A673 (cell line): ENCODE data around the gene SPSB4. TPM values are rescaled to one million over a fixed set of nuclear protein-coding genes. Genes with fewer than 3 reads are reported as not detected.

Experiments
- BruUV-seq: library from RNA; stranded (reverse); fragments of 400-500 nt; replicated peaks from 2 replicates; lab custom pipeline; 2021; lab: Mats Ljungman, UMichigan
- CTCF ChIA-PET: fragments of 300-600 bp; sonication (Branson Sonifier 250); formaldehyde crosslinking; loops from one replicate; lab custom pipeline; 2022; ENCODE audit warnings: antibody characterized with exemption; lab: Charles Lee
- POLR2A ChIA-PET: fragments of 300-600 bp; sonication (Branson Sonifier 250); formaldehyde crosslinking; loops from one replicate; lab custom pipeline; 2022; ENCODE audit warnings: antibody characterized with exemption; ENCODE audit not compliant: low non-redundant PET; lab: Charles Lee
- DNase-seq: peaks from one replicate; pipeline ENCODE4 v3.0.0-alpha.2; 2015; ENCODE audit warnings: low spot score
- H3K27ac ChIP-seq: fragments of 200-600 bp; sonication (generic); 2 replicates; pipeline ENCODE4 v1.5.1; 2016; ENCODE audit warnings: mixed run types, low read depth, mild to moderate bottlenecking, mixed read lengths, antibody characterized with exemption, low read length; ENCODE audit not compliant: poor library complexity, severe bottlenecking
- H3K27me3 ChIP-seq: fragments of 200-600 bp; sonication (generic); replicated peaks from 2 replicates; pipeline ENCODE4 v1.6.1; 2017; ENCODE audit warnings: mixed run types, low read depth, mild to moderate bottlenecking, mixed read lengths, antibody characterized with exemption, low read length; ENCODE audit not compliant: insufficient read depth, poor library complexity
- H3K36me3 ChIP-seq: fragments of 200-600 bp; sonication (generic); 2 replicates; pipeline ENCODE4 v1.6.1; 2016; ENCODE audit warnings: mixed run types, mild to moderate bottlenecking, mixed read lengths, antibody characterized with exemption, low read length; ENCODE audit not compliant: insufficient read depth, poor library complexity, severe bottlenecking
- H3K4me1 ChIP-seq: fragments of 200-600 bp; sonication (generic); 2 replicates; pipeline ENCODE4 v1.6.1; 2017; ENCODE audit warnings: mixed run types, mild to moderate bottlenecking, mixed read lengths, antibody characterized with exemption, low read length; ENCODE audit not compliant: insufficient read depth, poor library complexity, severe bottlenecking
- H3K4me3 ChIP-seq: fragments of 200-600 bp; sonication (generic); 2 replicates; pipeline ENCODE4 v1.5.1; 2016; ENCODE audit warnings: low read depth, mixed run types, mild to moderate bottlenecking, mixed read lengths, low read length; ENCODE audit not compliant: poor library complexity, severe bottlenecking
- H3K9me3 ChIP-seq: fragments of 200-600 bp; sonication (generic); 2 replicates; pipeline ENCODE4 v1.6.1; 2016; ENCODE audit warnings: mixed run types, low read depth, mild to moderate bottlenecking, mixed read lengths, antibody characterized with exemption, low read length; ENCODE audit not compliant: poor library complexity, severe bottlenecking
- EZH2 ChIP-seq: fragments of 200-600 bp; sonication (generic); IDR thresholded peaks from 2 replicates; pipeline ENCODE4 v1.6.1; 2017; ENCODE audit warnings: borderline replicate concordance, low read depth, mild to moderate bottlenecking, mixed read lengths, antibody characterized with exemption, low read length; ENCODE audit not compliant: poor library complexity, severe bottlenecking
- intact Hi-C: fragments of 100-400 bp; cut with micrococcal nuclease; formaldehyde crosslinking; loops from one replicate; pipeline ENCODE4 v1.10.0; 2022; ENCODE audit not compliant: unreplicated experiment
- total RNA-seq: library from RNA; stranded (reverse); gene quantifications from 2 replicates; pipeline ENCODE4 v1.2.3, GENCODE V29; 2021
- TF ChIP-seq, protein P1 (sequence below): fragments of 300-800, 200-600 bp; sonication (generic); conservative IDR thresholded peaks from 2 replicates; pipeline ENCODE4 v1.5.1; 2017; ENCODE audit warnings: low read depth, mild to moderate bottlenecking, antibody characterized with exemption, low read length, moderate library complexity, mixed read lengths

SPSB4 gene
- total RNA-seq, 1 experiment from 2014 or later, result 0.39 TPM

DNA sequence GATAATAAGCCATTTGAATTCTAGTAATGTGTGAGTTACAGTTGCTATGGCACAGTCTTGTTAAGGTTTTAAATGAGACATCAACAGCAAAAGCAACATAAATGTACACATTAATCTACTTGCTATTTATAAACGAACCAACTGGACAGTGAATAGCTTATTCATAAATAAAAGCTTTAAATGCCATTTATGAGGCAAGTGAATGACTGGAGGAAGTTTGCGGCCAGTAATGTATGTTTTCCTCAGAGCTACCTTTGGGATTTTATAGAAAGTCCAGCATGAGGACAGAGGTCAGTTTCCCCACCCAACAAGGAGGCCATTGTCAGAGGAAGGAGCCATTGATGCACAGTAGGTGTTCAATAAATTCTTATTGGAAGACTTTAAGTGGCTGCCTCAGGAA lies 132.5 kb downstream of the SPSB4 start:
- ChIA-PET CTCF (no interaction called here), POLR2A (no interaction called here)
- intact Hi-C loops, result no loop called here
- H3K4me1 ChIP-seq, result no peaks in the 10 kb centered on the region
- no peak overlapping the region for H3K27ac ChIP-seq
- no peak overlapping the region for H3K4me3 ChIP-seq
- BruUV-seq, result no TSS peak
- no peaks in the 10 kb centered on the region for H3K36me3 ChIP-seq
- no peak for TF ChIP-seq EZH2
- TF ChIP-seq, protein P1, sequence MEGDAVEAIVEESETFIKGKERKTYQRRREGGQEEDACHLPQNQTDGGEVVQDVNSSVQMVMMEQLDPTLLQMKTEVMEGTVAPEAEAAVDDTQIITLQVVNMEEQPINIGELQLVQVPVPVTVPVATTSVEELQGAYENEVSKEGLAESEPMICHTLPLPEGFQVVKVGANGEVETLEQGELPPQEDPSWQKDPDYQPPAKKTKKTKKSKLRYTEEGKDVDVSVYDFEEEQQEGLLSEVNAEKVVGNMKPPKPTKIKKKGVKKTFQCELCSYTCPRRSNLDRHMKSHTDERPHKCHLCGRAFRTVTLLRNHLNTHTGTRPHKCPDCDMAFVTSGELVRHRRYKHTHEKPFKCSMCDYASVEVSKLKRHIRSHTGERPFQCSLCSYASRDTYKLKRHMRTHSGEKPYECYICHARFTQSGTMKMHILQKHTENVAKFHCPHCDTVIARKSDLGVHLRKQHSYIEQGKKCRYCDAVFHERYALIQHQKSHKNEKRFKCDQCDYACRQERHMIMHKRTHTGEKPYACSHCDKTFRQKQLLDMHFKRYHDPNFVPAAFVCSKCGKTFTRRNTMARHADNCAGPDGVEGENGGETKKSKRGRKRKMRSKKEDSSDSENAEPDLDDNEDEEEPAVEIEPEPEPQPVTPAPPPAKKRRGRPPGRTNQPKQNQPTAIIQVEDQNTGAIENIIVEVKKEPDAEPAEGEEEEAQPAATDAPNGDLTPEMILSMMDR, result no peak
- no peak for DNase-seq
- no peaks in the 10 kb centered on the region for H3K9me3 ChIP-seq
- H3K27me3 ChIP-seq, result no peaks in the 10 kb centered on the region

DNA sequence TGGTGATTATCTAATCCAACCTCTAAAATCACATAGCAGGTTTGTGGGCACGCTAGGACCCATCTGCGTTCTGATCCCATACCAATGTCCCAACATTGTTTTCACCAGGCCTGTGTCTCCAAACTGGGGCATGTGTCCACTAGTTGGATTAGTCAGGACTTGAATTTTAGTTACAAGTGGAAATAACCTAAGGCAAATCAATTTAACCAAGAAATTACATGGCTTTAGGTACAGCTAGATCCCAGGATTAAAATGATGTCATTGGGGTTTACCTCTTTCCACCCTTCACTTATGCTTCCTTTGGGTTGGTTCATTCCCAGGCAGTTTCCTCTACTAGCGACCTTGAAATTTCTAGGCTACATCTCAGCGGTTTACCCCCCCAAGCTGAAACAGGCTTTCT lies 133.3 kb downstream of the SPSB4 start:
- TF ChIP-seq EZH2, result no peak
- TF ChIP-seq, protein P1, result no peak

DNA sequence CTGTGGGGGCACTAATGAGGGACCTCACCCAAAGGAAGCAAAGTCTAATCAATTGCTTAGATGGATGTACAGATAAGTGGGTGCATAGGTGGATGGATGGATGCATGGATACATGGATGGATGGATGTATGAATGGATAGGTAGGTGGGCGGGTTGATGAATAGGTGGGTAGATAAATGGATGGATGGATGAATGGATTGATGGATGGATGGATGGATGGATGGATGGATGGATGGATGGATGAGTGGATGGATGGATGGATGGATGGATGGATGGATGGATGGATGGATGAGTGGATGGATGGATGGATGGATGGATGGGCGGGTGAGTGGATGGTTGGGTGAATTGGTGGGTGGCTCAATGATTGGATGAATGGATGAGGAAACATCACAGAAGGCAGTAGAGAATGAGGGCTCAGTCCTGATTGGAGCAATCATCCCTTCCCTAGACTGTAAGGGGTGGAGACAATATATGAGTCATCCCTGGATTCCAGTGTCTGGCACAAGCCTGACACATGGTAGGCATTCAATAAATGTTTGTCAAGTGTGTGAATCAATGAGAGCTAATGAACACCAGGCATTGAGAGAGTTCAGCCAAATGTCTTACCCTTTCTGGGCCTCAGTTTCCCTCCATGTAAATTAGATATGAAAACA lies 140.1 kb downstream of the SPSB4 start:
- H3K4me3 ChIP-seq, result no peak overlapping the region
- peaks cover 19% of the 10 kb centered on the region for H3K27me3 ChIP-seq
- POLR2A ChIA-PET, result no interaction called here
- H3K4me1 ChIP-seq, result no peaks in the 10 kb centered on the region
- CTCF ChIA-PET, result interaction anchor here (1.5 kb wide), 1 partner anchor 191 kb away, joined by 7 read pairs; no protein-coding TSS in a partner anchor
- BruUV-seq, result no TSS peak
- intact Hi-C loops, result no loop called here
- no peak overlapping the region for H3K27ac ChIP-seq
- DNase-seq, result peak; percentile 15
- no peaks in the 10 kb centered on the region for H3K36me3 ChIP-seq
- no peaks in the 10 kb centered on the region for H3K9me3 ChIP-seq
- no peak for TF ChIP-seq EZH2
- TF ChIP-seq, protein P1, result no peak

More for the DNA sequence above, 133.3 kb downstream of the SPSB4 start:
- POLR2A ChIA-PET, result no interaction called here
- no peak for DNase-seq
- Histone ChIP-seq H3K27ac (no peak overlapping the region), H3K4me3 (no peak overlapping the region), H3K27me3 (no peaks in the 10 kb centered on the region), H3K36me3 (no peaks in the 10 kb centered on the region), H3K4me1 (no peaks in the 10 kb centered on the region), H3K9me3 (no peaks in the 10 kb centered on the region)
- intact Hi-C loops, result no loop called here
- BruUV-seq, result no TSS peak
- CTCF ChIA-PET, result interaction anchor here (0.7 kb wide), 1 partner anchor 262 kb away, joined by 3 read pairs; no protein-coding TSS in a partner anchor
